ENCODE measurements around the gene SERP1.

DNA sequence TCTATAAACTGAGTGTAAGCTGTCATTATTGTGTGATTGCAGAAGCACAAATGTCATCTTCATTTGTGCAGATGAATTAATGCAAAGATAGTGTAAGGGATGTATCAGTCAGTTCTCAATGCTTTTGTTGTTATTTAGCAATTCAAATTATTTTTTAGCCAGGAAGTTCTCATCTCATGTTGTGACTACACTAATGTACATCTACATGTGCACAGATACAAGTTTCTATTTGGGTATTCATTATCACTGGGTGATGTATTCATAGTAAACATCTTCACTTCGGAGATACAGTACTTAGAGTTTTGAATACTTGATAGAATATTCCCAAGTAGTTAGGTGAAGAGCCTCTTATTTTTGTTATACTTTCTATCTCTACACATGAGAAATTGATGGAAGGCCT, 11.4 kb upstream of the SERP1 start:
- TF ChIP-seq POLR2A (IDR thresholded peaks at IDR 0.05; ENCODE audit: low read depth) (no peak), CTCF (IDR thresholded peaks at IDR 0.05) (no peak), EP300 (IDR thresholded peaks at IDR 0.05) (no peak), POLR2AphosphoS5 (IDR thresholded peaks at IDR 0.05) (no peak)

All from esophagus muscularis mucosa (tissue), 4 donors.